HG02571 (cell line): ENCODE measurements around the gene GLCE.
"Not testable (repeated sequence)": the region's sequence is repeated elsewhere in the genome, so short reads cannot be mapped to it uniquely, and the experiment has no call there.

Experiments
- ATAC-seq: cut with Tn5 transposase; IDR thresholded peaks from one replicate; pipeline ENCODE4 v1.9.1; 2021; ENCODE audit warnings: mild to moderate bottlenecking, moderate library complexity; ENCODE audit not compliant: unreplicated experiment

The GLCE gene

DNA sequence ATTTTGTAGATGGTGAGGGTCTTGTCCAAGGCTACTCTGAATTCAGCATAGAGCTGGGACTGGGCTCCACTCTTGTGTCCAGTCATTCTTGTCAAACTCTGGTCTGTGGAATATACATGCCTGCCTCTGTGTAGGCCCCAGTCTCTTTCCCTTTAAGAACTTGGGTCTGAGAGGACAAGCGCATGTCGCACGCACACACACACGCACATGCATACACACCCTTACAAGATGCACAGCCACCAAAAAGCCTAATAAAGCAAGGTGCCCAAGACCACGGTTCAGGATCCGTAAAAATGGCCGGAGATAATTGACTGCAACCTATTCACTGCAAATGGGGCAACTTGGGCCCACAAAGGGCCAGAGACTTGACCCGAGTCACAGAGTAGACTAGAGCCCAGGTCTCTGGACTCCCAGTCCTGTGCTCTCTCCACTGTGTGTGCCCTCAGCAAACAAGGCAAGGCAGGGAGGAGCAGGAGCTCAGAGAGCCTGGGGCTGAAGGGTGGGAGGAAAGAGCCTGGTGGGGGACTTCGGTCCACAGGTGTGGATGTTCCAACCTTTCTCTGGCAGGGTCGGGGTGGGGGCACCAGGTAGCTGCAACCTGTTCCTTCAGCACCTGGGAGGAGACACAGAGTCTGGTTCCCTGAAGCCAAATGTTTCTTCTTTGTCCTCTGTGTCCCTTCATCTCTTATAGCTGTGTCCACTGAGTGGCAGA lies 137.4 kb downstream of the GLCE start:
- no peak for ATAC-seq

DNA sequence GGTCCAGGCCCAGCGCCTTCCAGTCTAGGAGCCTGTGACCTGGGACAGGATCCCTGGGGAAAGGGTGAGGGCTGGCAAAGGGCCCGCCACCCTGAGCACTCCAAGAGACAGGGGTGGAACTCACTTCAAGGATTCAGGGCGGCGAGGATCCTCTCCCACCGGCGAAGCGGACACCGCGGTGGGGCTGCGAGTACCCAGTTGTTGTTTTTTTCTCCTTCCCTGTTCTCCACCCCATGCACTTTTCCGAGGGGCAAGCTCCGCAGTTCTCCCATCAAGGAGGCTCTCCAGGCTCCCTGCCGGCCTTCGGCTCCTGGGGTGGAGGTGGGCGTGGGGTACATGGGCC lies 137.9 kb downstream of the GLCE start:
- ATAC-seq: no peak

DNA sequence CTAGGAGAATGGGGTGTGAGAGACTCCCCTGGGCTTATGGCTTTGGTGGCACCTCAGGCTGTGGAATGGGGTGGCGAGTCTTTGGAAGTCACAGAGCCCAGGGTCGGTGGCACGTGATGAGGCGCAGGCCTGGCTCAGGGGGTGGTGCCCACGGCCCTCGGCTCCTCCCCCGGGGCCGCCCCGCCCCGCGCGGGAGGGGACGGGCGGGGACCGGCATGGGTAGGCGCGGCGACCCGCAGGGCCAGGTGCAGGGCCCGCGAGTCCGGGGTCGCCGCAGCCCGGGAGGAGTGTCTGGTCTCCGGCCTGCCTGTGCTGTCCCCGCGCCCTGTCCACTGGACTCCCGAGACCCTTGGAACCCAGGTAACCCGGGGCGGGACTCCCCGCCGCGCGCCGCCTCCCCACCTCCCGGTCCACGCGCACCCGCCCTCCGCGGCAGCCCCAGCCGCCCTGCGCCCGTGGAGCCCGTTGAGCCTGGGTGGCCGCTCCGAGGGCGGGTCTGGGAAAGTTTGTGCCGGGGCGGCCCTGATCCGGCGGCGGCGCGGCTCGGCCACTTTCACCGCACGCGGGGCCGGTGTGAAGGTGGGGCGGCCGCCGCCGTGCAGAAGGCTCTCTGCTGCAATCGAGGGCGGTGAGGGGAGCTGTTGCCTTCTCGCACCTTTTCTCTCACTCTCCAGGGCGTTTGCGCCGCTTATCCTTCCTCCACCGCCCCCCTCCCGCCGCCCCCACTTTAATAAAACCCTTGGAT lies 138.4 kb downstream of the GLCE start, which contains the start of gene PAQR5:
TSS of gene PAQR5 (plus strand) at position 216 of the 745 bp plus-strand sequence. CDS start 61,169 bp downstream, outside the sequence.
- ATAC-seq: no peak

DNA sequence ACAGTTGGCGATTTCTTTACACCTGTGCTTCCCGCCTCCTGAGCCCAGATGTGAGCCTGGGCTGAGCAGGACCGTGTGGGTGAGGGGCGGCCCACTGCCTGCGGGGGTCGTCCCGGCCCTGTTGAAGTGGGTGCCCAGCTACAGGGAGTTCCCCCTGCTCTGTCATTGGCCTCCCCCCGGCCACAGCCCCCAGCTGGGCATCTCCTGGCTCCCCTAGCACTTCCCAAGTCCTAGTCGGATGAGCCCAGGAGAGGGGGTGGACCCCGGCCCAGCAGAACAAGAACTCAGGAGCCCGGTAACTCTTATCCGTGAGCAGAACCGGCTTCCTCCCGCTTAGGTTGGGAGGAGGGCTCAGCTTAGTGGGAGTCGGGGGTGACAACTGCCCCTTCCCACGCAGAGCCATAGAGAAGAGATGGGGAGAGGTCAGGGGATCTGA lies 139.0 kb downstream of the GLCE start:
- ATAC-seq: no peak

DNA sequence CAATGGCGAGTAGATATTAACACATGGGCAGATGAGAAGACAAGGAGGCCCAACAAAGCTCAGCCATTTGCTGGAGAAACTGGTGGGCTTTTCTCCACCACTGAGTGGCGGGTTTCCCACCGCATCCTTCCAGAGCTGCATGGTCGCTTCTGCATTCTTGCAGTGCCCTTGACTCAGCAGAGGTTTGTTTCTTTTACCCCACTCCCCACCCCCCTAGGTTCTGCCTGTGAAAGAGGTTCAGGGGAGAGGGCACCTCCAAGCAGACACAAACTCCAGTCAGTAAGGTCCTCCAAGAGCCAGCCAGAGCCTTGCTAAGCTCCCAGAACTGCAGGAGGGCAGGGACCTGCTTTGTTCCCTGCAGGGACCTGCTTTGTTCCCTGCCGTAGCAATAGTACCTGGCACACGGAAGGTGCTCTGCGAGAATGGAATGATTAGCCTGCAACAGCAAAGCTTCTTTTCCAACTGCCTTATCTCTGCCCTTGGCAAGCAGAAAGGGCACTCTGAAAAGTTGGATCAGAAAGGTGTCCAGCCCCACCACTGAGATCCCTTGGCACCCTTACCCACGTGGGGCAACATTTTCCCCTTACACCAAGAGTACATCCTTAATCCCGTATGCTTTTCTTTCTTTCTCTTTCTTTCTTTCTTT lies 139.6 kb downstream of the GLCE start:
- no peak for ATAC-seq

DNA sequence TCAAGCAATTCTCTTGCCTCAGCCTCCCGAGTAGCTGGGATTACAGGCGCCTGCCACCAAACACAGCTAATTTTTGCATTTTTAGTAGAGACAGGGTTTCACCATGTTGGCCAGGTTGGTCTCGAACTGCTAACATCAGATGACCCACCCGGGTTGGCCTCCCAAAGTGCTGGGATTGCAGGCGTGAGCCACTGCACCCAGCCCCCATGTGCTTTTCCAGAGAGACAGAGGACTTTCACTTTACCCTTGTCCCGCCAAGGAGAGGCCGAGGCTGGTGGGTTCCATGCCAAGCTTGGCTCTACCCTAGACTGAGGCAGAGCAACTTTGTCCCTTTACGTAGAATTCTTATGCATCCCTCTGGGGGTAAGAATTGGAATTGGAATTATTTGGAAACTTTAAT lies 140.7 kb downstream of the GLCE start:
- not testable (repeated sequence) for ATAC-seq

DNA sequence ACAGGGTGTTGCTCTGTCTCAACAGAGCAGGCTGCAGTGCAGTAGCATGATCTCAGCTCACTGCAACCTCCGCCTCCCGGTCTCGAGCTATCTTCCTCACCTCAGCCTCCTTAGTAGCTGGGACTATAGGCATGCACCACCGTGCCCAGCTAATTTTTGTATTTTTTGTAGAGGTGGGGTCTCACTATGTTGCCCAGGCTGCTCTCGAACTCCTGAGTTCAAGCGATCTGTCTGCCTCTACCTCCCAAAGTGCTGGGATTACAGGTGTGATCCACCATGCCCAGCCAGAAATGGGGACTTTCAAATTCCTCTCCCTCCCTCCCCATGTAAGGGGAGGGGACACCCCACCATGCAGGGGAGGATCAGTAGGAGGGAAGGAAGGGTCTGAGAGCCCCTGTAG lies 141.7 kb downstream of the GLCE start:
- ATAC-seq: not testable (repeated sequence)

DNA sequence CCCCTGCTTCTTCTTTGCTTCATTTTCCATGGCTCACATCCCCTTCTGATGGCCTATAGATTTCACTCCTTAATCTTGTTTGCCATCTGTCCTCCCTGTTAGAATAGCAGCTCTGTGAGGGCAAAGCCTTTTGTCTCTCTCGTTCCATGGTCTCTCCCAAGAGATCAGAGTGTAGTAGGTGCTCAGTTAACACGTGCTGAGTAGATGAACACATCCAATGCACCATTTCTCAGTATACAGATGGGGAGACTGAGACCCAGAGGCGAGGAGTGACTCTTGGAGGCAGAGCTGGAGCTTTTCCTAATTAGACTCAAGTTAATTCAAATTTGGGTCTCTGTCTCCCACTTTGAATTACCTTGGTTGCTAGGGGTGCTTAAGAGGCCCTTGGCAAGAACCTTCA lies 142.5 kb downstream of the GLCE start:
- no peak for ATAC-seq

DNA sequence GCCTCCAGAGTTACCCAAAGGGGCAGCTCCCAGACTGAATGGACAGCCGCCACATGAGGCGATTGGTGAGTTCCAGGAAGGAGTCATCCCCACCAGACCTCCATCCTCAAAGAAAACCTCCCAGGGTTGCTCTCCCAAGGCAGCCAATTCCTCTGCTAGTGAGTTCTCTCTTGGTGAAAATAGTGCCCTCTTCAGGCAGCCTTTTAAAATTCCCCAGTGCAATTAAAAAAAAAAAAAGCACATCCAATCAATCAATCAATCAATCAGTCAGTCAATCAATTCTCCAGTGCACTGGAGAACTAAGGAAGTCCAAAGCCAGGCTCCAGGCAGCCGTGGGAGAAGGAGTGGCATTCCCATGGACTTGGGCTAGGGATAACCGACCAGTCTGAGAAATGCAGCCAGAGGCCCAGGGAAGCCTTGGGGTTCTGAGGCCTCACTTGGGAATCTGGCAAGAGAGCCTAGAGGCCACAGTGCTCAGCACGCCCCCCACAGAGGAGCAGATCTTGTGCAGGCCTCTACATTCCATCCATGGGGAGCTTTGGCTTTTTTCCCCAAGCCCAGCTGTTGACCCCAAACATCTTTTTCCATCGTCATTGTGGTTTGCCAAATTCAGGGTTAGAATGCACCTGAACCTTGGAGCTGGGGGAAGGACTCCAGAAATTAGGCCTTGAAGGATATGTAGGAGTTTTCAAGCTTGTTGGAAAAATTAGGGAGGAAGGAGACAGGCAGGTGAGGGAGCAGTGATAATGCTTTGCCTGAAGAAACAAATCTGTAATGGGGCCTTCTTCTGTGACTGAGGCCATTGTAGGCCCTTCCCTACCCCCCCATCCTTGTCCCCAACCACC lies 143.1 kb downstream of the GLCE start:
- ATAC-seq: no peak

DNA sequence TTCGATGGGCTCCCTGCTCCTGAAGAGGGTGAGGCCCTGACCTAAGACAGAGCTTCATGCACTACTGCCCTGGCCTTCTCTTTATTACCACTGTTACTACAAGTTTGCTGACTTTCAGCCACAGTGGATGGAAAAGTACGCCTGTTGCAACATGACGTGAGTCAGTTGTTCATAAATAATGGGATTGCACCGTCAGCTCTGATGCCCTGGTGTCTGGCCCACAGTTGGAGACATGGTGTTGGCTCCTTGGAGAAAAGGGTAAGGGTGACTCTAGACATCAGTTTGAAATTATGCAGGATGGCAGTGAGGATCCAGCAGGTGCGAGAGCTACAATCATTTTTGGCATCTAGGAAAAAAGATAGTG lies 143.7 kb downstream of the GLCE start:
- no peak for ATAC-seq

DNA sequence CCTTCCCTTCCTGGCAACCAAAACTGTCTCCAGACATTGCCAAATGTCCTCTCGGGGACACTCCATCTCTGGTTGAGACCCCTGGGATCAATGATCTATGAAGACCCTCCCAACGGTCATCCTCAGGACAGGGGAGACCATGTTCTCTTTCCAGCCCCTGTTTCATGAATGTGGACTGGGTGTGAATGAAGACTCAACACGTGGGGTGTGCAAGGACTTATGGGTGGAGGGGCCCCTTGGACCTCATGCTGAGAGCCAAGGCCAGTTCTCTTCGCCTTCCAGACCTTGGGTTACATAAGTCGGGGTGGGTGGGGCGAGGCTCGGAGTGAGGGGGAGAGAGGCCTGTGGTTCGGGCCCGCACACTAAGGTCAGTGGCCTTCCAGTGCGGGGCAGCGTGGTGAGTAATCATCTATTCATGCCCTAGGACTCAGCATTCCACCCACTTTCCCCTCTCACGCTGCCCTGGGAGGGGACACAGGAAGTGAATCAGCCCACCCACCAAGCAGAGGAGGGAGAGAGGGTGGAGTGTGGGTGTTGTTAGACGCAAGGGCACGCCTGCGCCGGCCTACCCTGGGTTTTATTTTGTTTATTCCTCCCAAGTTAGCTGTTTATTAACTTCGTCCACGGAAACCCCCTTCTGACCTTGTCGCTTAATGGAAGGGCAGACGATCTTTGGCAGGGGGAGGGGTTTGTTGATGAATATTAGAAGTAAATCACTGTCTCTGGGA lies 144.9 kb downstream of the GLCE start:
- ATAC-seq: no peak

DNA sequence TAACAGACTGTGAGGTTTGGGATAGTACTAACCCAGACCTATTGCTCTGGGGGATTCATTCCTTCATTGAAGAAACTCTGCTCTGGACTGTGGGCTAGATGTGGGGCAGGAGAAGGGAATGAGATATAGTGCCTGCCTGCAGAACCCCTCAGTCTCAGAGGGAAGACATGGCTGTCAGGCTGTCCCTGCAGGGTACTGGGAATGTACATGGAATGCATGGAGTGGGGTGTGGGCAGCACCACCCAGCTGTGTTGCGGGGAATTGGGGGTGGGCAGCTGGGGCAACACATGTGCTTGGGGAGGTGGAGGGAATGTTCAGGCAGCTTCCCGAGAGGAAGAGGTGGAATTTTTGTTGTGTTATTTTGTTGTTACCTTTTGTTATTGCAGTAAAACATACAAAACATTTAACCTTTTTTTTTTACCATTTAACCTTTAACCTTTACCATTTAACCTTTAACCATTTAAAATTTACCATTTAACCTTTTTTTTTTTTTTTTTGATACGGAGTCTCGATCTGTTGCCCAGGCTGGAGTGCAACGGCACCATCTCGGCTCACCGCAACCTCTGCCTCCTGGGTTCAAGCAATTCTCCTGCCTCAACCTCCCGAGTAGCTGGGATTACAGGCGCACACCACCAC lies 145.6 kb downstream of the GLCE start:
- no peak for ATAC-seq

DNA sequence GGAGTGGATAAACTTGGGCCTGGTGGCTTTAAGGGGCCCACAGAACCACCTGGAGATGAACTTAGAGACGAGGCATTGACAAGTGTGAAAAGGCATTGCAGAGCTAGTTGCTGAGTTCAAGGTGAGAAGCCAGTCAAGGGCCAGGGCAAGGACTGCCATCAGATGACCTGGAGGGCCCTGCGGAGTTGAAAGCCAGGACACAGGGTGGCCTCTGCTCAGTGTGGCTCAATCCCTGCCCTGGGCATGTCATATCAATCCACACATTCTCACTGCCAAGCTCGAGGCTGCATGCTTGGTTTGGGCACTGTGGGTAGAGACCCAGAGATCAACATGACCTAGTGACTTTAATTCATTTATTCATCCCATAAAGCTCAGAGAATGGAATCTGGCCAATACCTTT lies 147.5 kb downstream of the GLCE start:
- no peak for ATAC-seq

DNA sequence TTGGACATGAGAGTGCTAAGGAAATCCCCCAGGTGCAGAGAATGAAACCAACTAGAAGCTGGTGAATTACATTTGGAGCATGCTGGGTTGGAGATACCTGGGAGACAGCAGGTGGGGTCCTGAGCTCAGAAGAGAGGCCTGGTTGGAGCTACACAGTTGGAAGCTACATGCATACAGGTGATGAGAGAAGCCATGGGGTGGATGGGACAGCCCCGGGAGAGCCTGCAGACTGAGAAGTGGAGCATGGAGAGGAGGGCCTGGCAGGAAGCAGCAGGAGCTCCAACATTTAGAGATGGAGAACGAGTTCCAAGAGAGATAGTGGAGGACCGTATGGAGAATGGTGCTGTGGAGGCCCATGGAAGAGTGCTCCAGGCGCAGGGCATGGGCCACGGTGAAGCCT lies 148.5 kb downstream of the GLCE start:
- no peak for ATAC-seq

DNA sequence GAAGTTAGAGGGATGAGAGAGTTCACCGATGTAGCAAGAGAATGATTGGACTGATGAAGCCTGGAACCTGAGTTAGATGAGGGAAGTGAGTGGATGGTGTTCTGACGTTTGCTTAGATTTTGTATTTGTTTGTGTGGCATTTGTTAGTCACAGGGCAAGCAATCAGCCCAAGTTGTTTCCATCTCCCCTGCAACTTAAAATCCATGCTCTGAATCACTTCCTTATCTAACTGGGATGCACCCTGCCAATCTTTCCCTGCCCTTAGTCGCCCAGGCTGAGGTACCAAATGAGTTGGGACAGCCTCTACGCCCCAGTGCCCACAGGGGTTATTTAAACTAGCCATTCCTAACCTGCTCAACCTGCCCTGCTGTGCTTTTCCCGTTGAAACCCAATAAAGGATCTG lies 150.9 kb downstream of the GLCE start:
- ATAC-seq: no peak

DNA sequence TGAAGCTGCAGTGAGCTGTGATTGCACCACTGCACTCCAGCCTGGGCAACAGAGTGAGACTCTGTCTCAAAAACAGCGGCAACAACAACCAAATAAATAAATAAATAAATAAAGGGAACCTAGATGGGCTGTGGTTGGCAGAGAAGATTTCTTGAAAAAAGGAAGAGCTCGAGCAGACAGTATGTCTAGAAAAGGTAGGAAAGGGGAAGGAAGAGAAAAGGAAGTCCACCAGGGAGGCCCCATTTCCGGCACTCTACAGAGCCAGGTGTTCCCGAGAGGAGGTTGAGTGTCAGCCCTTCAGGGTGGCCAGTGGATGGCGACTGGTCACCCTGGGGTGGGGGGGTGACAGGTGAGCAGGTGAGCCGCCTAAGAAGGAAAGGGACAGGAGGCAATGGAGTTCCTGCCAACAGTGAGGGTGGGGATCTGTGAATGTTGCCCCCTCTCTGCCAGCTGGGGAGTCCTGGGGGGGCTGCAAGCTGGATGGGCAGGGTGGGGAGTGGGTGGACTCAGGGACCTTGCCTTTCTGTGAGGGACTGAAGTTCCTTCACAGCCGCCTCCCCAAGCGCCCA lies 153.1 kb downstream of the GLCE start:
- no peak for ATAC-seq

DNA sequence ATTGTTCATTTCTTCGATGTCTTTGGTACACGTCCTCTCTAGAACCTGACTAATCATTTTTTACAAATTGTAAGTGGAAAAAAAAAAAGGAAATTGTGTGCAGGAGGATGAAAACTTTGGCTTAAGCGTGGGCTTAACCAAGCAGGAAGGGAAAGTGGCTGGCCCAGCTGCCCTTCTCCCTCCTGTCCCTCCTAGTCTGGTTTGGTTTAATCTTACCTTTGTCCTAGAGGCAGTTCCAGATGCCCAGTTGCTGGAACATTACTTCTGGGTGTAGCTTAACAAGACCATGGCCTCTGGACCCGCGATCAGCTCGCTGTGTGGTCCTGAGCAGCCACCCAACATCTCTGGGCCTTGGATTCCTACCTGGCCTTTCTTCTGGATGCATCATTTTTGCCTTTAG lies 153.7 kb downstream of the GLCE start:
- no peak for ATAC-seq

DNA sequence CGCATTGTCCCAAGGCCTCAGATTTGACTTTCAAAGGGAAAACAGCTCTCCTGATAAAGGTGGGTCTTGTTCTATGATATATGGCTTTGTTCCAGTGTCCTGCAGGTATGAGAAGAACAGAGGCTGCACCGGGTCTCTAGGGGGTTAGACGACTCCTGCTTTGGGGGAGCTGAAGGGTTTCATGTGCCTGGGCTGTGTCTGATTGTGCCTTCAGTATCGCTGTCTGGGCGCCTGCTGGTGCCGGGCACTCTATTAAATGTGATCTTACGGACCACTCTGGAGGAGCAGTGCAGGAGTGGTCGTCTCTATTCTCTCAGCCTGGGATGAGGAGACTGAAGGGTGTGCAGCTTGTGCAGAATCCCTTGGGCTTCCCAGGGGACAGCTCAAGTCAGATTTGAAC lies 154.3 kb downstream of the GLCE start:
- no peak for ATAC-seq

DNA sequence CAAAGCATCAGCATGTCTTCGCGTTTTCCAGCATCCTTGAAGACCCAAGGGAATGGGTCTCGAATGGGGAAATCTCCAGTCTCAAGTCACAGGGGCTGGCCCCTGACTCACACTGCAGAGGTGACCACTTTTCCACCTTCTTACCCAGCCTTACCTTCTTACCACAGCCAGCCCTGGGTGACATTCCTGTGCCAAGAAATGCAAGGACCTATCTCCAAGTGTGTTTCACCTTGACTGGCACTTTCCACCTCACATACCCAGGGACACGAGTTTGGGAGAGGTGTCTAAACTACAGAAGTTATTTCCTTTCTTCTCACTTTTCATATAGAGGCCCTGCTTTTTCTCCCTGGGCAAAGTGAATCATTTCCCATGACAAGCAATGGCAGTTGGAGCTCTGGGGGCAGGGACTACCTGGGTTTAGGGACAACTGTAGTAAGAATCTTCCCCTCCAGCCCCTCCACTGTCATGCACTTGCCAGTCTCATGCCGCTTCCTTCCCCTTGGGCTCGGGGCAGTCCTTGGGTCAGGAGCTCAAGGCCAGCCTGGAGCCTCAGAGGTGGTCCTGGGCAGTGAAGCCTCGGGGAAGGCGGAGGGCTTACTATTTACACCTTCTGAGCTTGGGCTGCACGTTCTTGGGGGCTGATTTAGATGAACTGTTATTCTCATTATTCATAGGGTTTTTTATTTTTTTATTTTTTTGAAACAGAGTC lies 155.1 kb downstream of the GLCE start:
- no peak for ATAC-seq
